Coronary artery (tissue), 2 donors: ENCODE measurements around the gene PM20D1.

Experiments
- DNase-seq: peaks from one replicate; pipeline ENCODE4 v3.0.0-alpha.2; 2017; ENCODE audit warnings: low spot score
- H3K27ac ChIP-seq, 2 donors: fragments of 200-600 bp; sonication (generic); one replicate each; pipeline ENCODE4 v1.5.1; 2016 to 2019
- H3K4me3 ChIP-seq: fragments of 200-600 bp; sonication (generic); 2 replicates; pipeline ENCODE4 v1.5.1; 2016; ENCODE audit warnings: mild to moderate bottlenecking, moderate library complexity
- TF ChIP-seq, protein P1 (sequence below): fragments of 200-600 bp; sonication (generic); IDR thresholded peaks from one replicate; pipeline ENCODE4 v1.5.1; 2019; ENCODE audit warnings: antibody characterized with exemption

PM20D1 gene

DNA sequence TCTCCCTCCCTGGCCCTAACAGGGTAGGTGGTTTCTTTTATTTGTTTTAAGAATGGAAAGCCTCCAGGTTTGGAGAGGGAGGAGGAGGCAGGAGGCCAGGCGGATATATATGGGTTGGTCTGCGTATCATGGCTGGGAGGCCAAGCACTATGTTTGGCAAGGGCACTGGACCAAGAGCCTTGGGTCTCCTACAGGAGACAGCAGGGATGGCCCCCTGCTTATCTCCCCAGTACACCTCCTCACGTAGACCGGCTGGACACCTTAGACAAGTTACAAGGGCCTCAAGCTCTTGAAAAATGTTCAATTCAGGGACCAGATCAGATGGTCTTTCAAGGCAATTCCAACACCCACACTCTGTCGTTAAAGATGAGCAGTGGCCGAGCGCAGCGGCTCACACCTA, 47.9 kb downstream of the PM20D1 start:
- Histone ChIP-seq H3K27ac (no peak overlapping the region), H3K4me3 (no peak overlapping the region)
- DNase-seq: no peak
- TF ChIP-seq, protein P1, sequence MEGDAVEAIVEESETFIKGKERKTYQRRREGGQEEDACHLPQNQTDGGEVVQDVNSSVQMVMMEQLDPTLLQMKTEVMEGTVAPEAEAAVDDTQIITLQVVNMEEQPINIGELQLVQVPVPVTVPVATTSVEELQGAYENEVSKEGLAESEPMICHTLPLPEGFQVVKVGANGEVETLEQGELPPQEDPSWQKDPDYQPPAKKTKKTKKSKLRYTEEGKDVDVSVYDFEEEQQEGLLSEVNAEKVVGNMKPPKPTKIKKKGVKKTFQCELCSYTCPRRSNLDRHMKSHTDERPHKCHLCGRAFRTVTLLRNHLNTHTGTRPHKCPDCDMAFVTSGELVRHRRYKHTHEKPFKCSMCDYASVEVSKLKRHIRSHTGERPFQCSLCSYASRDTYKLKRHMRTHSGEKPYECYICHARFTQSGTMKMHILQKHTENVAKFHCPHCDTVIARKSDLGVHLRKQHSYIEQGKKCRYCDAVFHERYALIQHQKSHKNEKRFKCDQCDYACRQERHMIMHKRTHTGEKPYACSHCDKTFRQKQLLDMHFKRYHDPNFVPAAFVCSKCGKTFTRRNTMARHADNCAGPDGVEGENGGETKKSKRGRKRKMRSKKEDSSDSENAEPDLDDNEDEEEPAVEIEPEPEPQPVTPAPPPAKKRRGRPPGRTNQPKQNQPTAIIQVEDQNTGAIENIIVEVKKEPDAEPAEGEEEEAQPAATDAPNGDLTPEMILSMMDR: no peak

- Histone ChIP-seq H3K4me3 (no peak overlapping the region), H3K27ac (no peak overlapping the region)
- TF ChIP-seq, protein P1: no peak
- no peak for DNase-seq
These were observed 48.8 kb downstream of the PM20D1 start for GRCh38 chr1:205800981-205801703.

- Histone ChIP-seq H3K4me3 (no peak overlapping the region), H3K27ac (no peak overlapping the region)
- TF ChIP-seq, protein P1: no peak
- no peak for DNase-seq
These were observed 49.5 kb downstream of the PM20D1 start for GRCh38 chr1:205800427-205800826.

- DNase-seq: no peak
- Histone ChIP-seq H3K27ac (no peak overlapping the region), H3K4me3 (no peak overlapping the region)
- TF ChIP-seq, protein P1: no peak
These were observed 51.4 kb downstream of the PM20D1 start for GRCh38 chr1:205798577-205798976.

DNA sequence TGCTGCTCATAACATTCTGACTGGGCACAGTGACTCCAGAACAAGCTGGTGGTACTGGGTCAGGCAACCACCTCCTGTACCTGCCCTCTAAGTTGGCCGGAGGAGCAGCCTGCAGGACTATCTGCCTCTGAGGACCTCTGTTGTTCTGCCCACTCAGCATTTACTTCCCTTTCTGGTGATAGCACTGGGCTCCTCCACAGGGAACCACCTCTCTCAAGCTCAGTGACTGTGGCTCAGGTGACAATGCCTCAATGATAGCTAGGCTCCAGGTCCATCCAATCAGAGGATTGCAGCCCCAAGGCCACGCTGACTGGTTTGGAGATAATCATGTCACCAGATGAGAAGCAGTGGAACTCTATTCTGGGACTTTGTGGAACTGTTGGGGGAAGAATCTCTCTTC, 52.8 kb downstream of the PM20D1 start:
- Histone ChIP-seq H3K4me3 (no peak overlapping the region), H3K27ac (no peak overlapping the region)
- DNase-seq: no peak
- TF ChIP-seq, protein P1: no peak

DNA sequence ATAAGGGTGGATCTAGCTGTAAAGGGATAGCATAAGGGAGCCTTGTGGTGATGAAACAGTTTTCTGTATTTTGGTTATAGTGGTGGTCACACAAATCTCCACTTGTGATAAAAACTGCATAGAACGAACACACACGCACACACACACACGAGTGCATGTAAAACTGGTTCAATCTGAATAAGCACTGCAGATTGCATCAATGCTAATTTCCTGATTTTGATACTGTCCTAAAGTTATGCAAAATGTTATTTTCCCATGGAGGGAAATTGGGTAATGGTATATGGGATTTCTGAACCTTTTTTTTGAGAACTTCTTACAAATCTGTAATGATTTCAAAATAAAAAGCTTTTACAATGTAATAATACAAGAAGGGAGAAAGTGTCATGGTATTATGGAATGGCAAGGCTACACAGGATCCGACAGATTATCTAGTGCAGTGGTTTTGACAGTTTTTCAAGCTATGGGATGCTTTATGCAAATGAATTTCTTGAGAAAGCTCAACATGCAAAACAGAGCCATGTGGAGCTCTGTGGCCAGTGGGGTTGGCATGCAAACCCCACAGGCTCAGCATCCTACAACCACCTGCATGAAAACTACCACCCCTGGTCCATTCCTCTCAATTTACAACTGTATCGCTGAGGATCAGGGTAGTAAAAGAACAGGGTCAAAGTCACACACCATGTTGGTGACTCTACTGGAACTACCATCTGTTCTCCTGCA, 55.8 kb downstream of the PM20D1 start:
- H3K4me3 ChIP-seq: no peak overlapping the region
- H3K27ac ChIP-seq: no peak overlapping the region
- DNase-seq: no peak
- TF ChIP-seq, protein P1: no peak
